GM18868 (cell line): ENCODE measurements around the gene TGM5.
"Not testable (repeated sequence)": the region's sequence is repeated elsewhere in the genome, so short reads cannot be mapped to it uniquely, and the experiment has no call there.

ENCODE experiments used
- ATAC-seq: cut with Tn5 transposase; IDR thresholded peaks from one replicate; pipeline ENCODE4 v1.9.1; 2021; ENCODE audit warnings: mild to moderate bottlenecking, moderate library complexity; ENCODE audit not compliant: unreplicated experiment

Gene TGM5

GRCh38 chr15:43276563-43277200 lies 10.0 kb upstream of the TGM5 start:
- no peak for ATAC-seq

DNA sequence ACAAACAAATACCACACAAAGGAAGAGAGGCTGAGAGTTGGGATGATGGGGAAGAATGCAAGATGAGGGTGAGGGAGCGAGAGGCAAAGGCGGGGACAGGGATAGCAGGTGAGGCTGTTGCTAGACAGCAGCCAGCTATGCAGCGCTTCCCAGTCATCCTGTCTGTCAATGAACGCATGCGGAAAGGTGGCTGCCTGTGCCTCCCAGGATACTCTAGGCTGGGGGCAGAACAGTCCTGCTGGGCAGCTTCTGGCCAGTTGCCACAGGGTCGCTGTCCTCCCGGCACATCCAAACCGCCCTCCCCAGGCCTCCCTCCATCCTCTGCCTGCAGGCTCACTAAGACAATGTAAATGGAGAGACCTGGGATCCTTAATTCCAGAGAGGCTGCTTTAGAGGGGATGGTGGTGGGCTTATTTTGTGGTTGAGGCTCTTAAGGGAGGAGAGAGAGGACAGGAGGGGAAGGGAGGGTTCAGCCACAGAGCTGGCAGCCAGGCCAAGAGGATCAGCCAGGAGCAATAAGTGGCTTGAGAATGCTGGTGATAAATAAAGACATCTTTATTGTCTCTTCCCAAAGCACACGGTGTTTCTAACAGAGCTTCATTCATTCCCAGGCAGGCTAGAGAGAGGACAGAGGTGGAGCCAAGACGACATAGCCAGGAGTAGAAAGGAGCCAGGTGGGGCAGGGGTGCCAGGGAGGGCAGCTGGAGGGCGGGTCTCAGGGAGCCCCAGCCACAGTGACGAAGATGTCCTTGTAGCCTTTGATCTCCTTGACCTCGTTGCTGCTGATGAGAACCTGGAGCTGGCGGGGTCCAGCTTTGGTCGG lies 9.2 kb upstream of the TGM5 start:
- no peak for ATAC-seq

GRCh38 chr15:43274136-43274535 lies 7.4 kb upstream of the TGM5 start:
- ATAC-seq, result no peak

DNA sequence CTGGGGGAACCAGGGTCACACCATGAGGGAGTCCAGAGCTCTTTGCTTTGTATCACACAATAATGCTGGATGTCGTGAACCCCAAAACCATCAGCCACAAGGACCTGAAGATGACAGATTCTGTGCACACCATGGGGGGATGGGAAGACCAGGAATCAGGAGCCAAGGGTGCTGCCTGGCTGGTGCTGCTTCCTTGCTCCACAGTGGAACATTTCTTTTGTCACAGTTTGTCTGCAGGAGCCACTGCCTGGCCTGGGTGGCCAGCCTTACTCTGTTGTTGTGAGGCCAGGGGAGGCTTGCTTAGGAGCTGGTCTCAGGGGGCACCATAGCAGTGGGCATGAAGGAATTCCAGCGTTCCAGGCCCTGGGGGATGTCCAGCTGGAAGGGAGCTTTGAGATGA lies 6.5 kb upstream of the TGM5 start:
- no peak for ATAC-seq

DNA sequence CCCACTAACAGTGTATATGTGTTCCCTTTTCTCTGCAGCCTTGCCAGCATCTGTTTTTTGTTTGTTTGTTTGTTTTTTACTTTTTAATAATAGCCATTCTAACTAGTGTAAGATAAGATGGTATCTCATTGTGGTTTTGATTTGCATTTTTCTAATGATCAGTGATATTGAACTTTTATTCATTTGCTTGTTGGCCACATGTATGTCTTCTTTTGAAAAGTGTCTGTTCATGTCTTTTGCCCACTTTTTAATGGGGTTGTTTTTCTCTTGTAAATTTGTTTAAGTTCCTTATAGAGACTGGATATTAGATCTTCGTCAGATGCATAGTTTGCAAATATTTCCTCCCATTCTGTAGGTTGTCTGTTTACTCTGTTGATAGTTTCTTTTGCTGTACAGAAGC lies 5.2 kb upstream of the TGM5 start:
- not testable (repeated sequence) for ATAC-seq

DNA sequence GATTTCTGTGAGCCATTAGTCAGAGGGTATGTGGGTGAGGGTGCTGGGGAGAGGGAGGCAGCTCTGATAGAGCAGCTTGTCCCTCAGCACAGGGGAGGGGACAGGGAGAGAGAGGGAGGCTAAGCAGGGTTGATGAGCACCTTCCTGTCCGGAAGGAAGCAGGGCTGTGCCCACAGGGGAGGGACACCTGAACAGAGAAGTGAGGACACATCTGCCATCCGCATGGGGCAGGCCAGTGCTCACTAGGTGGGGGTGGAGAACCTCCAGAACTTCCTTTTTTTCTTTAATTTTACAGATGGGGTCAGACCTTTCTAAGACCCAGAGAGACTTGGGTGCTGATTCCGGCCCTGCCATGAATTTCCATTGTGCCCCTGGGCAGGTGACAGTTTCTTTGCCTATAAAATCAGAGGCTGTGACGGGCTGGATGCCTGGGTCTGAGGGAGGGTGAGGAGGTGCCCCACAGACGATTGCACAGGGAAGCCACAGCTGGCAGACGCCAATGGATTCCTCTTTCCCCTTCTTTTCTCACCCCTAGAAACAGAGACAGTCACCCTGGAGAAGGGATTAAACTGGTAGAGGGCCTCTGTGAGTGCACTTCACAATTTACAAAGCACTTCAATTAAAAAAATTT lies 4.1 kb upstream of the TGM5 start:
- no peak for ATAC-seq

DNA sequence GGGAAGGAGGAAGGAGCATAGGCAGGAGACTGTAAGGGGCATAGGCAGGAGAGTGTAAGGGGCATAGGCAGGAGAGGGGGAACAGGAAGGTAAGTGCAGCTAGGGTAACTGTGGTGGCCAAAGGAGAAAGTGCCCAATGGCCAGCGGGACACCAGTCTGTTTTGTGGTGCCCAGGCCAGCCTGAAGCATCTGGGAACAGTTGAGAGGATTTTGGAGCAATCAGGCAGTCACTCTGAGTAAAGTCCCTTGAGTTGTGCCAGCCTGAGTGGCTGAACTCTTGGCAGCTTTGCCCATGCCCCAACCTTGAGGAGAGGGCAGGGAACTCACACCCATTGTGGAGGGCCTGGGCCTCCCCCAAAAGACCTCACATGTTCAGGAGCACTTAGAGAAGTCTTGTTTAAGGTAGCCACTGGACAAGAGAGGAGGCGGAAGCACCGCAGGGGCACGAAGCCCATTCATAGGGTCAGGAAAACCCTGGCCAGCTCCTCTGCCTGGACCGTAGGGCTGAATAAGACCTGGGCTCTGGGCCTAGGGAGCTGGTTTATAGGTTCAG lies 3.5 kb upstream of the TGM5 start:
- no peak for ATAC-seq

GRCh38 chr15:43268111-43269105 lies 1.7 kb upstream of the TGM5 start:
- no peak for ATAC-seq

DNA sequence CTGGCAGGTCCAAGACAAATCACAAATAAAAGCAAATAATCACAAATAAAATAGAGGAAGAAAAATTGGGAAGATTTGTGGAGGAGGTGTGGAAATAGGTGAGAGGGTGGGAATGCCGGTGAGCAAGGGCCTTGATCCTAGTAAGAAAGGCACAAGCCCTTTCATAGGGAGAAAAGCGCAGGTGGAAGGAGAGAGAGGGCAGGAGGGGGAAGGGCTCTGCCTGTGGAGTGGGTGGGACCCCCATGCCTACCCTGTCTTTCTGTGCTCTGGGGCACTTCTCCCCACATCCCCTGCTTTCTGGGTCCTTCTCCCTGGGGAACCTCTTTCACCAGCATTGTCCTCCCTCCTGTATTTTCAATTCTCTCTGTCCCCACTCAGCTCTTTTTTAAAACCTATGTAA lies 711 bp upstream of the TGM5 start:
- no peak for ATAC-seq

- ATAC-seq, result no peak
Observed at GRCh38 chr15:43266386-43266785, 342 bp downstream of the TGM5 start.

DNA sequence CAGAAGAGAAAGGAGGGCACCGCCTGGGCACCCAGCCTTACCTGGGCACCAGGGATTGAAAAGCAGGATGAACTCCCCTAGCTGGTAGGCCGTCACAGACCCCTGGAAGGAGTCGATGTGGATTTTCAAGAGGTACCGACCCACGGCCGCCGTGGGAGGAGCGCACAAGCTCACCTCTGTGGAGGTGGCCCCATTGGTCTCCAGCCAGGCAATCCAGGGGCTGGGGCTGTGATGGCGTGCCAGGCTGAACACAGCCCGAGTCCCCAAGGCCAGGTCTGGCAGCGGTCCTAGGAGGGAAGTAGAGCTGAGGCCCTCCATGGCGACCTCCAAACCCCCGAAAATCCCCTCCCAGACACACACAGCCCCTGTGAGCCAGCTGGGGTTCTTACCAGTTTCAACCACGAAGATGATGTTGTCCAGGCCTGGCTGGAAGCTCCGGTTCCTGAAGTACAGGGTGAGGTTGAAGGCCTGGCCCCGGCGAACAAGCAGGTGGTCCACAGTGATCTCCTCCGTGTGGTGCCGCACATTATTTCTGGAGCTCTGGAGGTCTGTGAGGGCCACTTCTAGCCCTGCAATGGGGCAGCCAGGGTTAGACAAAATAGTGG lies 6.6 kb downstream of the TGM5 start:
- no peak for ATAC-seq

- ATAC-seq, result no peak
Observed at GRCh38 chr15:43258781-43259180, 7.9 kb downstream of the TGM5 start.

- no peak for ATAC-seq
Observed at GRCh38 chr15:43256341-43256740, 10.4 kb downstream of the TGM5 start.

- ATAC-seq, result no peak
Observed at GRCh38 chr15:43255376-43255775, 11.4 kb downstream of the TGM5 start.

GRCh38 chr15:43253431-43254403 lies 13.0 kb downstream of the TGM5 start:
- peak; percentile 65 for ATAC-seq

GRCh38 chr15:43251871-43252250 lies 14.9 kb downstream of the TGM5 start:
- no peak for ATAC-seq

DNA sequence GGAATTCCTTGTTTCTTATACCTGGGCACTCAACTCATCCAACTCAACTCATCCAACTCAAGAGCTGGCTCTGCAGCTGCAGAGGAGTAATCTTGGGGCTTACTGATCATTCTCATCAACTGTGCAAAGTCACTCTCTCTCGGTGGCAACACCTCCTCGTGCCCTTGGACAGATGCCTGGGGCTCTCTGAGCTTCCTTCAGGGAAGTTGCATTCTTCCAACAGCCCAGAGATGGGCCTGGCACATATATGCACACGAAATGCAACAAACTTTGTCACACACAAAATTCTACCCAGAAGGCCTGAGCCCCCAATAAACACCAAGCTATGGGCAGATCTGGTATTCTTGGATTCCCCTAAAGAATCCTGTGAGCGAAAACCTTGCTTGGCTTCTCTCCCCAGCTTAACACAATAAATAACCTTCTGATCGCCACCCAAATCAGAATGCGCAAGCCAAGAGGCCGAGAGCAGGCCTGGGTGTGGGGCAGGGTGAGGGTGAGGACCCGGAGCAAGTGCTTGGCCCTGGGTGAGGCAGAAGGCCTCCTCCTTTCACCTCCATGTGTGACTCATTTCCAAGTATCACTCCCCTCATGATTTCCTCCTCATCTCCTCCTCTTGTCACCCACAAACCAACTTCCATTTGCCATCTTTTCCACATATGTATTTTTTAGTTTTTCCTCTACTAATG lies 15.4 kb downstream of the TGM5 start:
- ATAC-seq, result no peak

GRCh38 chr15:43250785-43251184 lies 15.9 kb downstream of the TGM5 start:
- no peak for ATAC-seq
